GM12878 (cell line): Measurements from ENCODE around the gene SH2D7. TPM values are rescaled to one million over a fixed set of nuclear protein-coding genes. Genes with fewer than 3 reads are reported as not detected.
A peak's percentile ranks its signal among the peaks of the same experiment; 100 is the strongest.

Experiments used
- ATAC-seq: fragments of 200-7000 bp; cut with Tn5 transposase; 3 replicates; pipeline ENCODE4 v1.9.1; 2020; ENCODE audit warnings: mild to moderate bottlenecking, moderate library complexity
- BruUV-seq: library from RNA; stranded (reverse); fragments of 400-500 nt; replicated peaks from 2 replicates; lab custom pipeline; 2021; lab: Mats Ljungman, UMichigan
- CTCF ChIA-PET: fragments of 300-600 bp; sonication (Branson Sonifier 250); formaldehyde crosslinking; extraction: SDS; loops from one replicate; lab custom pipeline; 2021; ENCODE audit warnings: inconsistent platforms; lab: Yijun Ruan, JAX
- POLR2A ChIA-PET: fragments of 350-600 bp; formaldehyde crosslinking; extraction: SDS; loops from one replicate; lab custom pipeline; 2021; ENCODE audit warnings: inconsistent platforms; lab: Charles Lee
- RAD21 ChIA-PET: fragments of 300-600 bp; sonication (Branson Sonifier 250); formaldehyde crosslinking; loops from one replicate; lab custom pipeline; 2023; ENCODE audit warnings: antibody characterized with exemption; ENCODE audit not compliant: unreplicated experiment; lab: Charles Lee
- SMC1A ChIA-PET: fragments of 300-600 bp; sonication (Branson Sonifier 250); formaldehyde crosslinking; loops from one replicate; lab custom pipeline; 2023; ENCODE audit not compliant: unreplicated experiment, uncharacterized antibody; lab: Charles Lee
- DNase-seq: peaks from one replicate; pipeline ENCODE4 v3.0.0-alpha.2; 2011; ENCODE audit warnings: low read depth, low spot score
- FAIRE-seq: peaks from 3 replicates; lab custom pipeline; 2011; peaks lifted over from hg19 to GRCh38; lab: Jason Lieb, UNC
- H2AFZ ChIP-seq: 2 replicates; pipeline ENCODE4 v1.6.0; 2011; ENCODE audit warnings: low read depth, low read length, control low read depth; ENCODE audit not compliant: control insufficient read depth
- H3K27ac ChIP-seq: 2 replicates; pipeline ENCODE4 v1.5.1; 2011; ENCODE audit warnings: control low read depth; ENCODE audit not compliant: control insufficient read depth, insufficient read depth
- H3K27me3 ChIP-seq, 2 experiments: replicated peaks in 1 of 2; 2 replicates each; pipeline versions ENCODE4 v1.6.0 to v1.6.1; 2011; ENCODE audit warnings: low read length in 1 of 2; ENCODE audit not compliant: control insufficient read depth in 2 of 2, insufficient read depth in 2 of 2
- H3K36me3 ChIP-seq, 2 experiments: 2 replicates each; pipeline ENCODE4 v1.5.1; 2011; ENCODE audit warnings: low read length in 1 of 2; ENCODE audit not compliant: control insufficient read depth in 2 of 2, insufficient read depth in 2 of 2
- H3K4me1 ChIP-seq: 2 replicates; pipeline ENCODE4 v1.6.1; 2011; ENCODE audit warnings: mild to moderate bottlenecking, low read length, moderate library complexity, mixed read lengths; ENCODE audit not compliant: control insufficient read depth, insufficient read depth
- H3K4me2 ChIP-seq: 2 replicates; pipeline ENCODE4 v1.6.0; 2011; ENCODE audit warnings: control low read depth; ENCODE audit not compliant: control insufficient read depth, insufficient read depth
- H3K4me3 ChIP-seq: fragments of 200-600 bp; sonication (generic); 2 replicates; pipeline ENCODE4 v1.5.1; 2016
- H3K79me2 ChIP-seq: 2 replicates; pipeline ENCODE4 v1.6.0; 2011; ENCODE audit warnings: low read length; ENCODE audit not compliant: control insufficient read depth, insufficient read depth
- H3K9ac ChIP-seq: 2 replicates; pipeline ENCODE4 v1.8.0; 2011; ENCODE audit warnings: low read length, control low read depth, mixed read lengths; ENCODE audit not compliant: control insufficient read depth, insufficient read depth
- H3K9me3 ChIP-seq: replicated peaks from 3 replicates; pipeline ENCODE4 v1.5.1; 2011; ENCODE audit warnings: mild to moderate bottlenecking, low read length; ENCODE audit not compliant: control insufficient read depth, insufficient read depth
- H4K20me1 ChIP-seq: 2 replicates; pipeline ENCODE4 v1.6.0; 2011; ENCODE audit not compliant: control insufficient read depth, insufficient read depth
- EZH2 ChIP-seq: IDR thresholded peaks from 2 replicates; pipeline ENCODE4 v1.6.1; 2012; ENCODE audit warnings: low read depth, mild to moderate bottlenecking, control low read depth, inconsistent platforms, low read length, borderline replicate concordance; ENCODE audit not compliant: control insufficient read depth
- HDGF ChIP-seq: fragments of 450-650 bp; IDR thresholded peaks from 2 replicates; pipeline ENCODE4 v1.6.1; 2016; ENCODE audit warnings: antibody characterized with exemption
- POU2F2 ChIP-seq: IDR thresholded peaks from 3 replicates; pipeline ENCODE4 v1.6.1; 2011; ENCODE audit warnings: low read depth, mild to moderate bottlenecking, low read length, borderline replicate concordance
- RBBP5 ChIP-seq: fragments of 200-600 bp; sonication (generic); conservative IDR thresholded peaks from 2 replicates; pipeline ENCODE4 v1.6.1; 2016
- SPI1 ChIP-seq: IDR thresholded peaks from 2 replicates; pipeline ENCODE4 v1.6.1; 2011; ENCODE audit warnings: low read depth, mild to moderate bottlenecking, low read length, moderate library complexity, borderline replicate concordance; ENCODE audit not compliant: insufficient read depth
- TAF1 ChIP-seq: IDR thresholded peaks from 2 replicates; pipeline ENCODE4 v1.6.1; 2011; ENCODE audit warnings: mild to moderate bottlenecking, low read depth, low read length, borderline replicate concordance
- ZBTB11 ChIP-seq: fragments of 450-650 bp; formaldehyde crosslinking; IDR thresholded peaks from 2 replicates; pipeline ENCODE4 v1.5.0; 2022; ENCODE audit warnings: mild to moderate bottlenecking, missing genetic modification characterization
- ZNF217 ChIP-seq: fragments of 450-650 bp; IDR thresholded peaks from 2 replicates; pipeline ENCODE4 v1.6.1; 2017; ENCODE audit warnings: antibody characterized with exemption, mild to moderate bottlenecking
- WGBS: methylation state at CpG from one replicate; pipeline ENCODE4 v1.1.6; 2016; ENCODE audit warnings: low lambda C conversion rate; ENCODE audit not compliant: insufficient replicate concordance, insufficient coverage; ENCODE audit errors: missing lambda C conversion rate; 5-methylcytosine and 5-hydroxymethylcytosine counted together
- in situ Hi-C: fragments of 300-500 bp; cut with MboI; formaldehyde crosslinking; loops from 9 replicates; pipeline ENCODE4 v1.14.3; 2018; ENCODE audit warnings: mixed read lengths
- intact Hi-C: fragments of 100-400 bp; cut with micrococcal nuclease; formaldehyde crosslinking; loops from one replicate; pipeline ENCODE4 v1.14.2; 2022; ENCODE audit not compliant: unreplicated experiment
- polyA plus RNA-seq, 11 experiments: library from polyadenylated mRNA; depleted of rRNA in 4 of 11; unstranded in 6 of 11; stranded (reverse) in 5 of 11; fragments of >200 nt; fragmentation: Nextera tagmentation in 4 of 11; fragmentation: Illumina TruSeq in 1 of 11; extraction: Ambion mirVana in 4 of 11; extraction: Trizol in 1 of 11; gene quantifications; 1 replicate in 1 of 11; 2 replicates in 10 of 11; pipeline versions ENCODE4 v1.2.1 to v1.2.3, GENCODE V29; 2011 to 2016; ENCODE audit warnings: inconsistent platforms in 2 of 11, missing spikeins in 2 of 11, low read depth in 1 of 11
- total RNA-seq, 4 experiments: library from RNA; depleted of rRNA in 3 of 4; stranded (reverse); fragments of >200 nt in 3 of 4; fragmentation: Illumina TruSeq in 1 of 4; extraction: Trizol in 1 of 4; gene quantifications; 2 replicates each; pipeline versions ENCODE4 v1.2.1 to v1.2.3, GENCODE V29; 2013 to 2021

Gene SH2D7
- total and polyA plus RNA-seq, 10 of the 15 experiments (the other 5 are each of a cell fraction or from before 2014, with no cell fraction given) = 0.04 to 0.06 TPM; not detected in 8

DNA sequence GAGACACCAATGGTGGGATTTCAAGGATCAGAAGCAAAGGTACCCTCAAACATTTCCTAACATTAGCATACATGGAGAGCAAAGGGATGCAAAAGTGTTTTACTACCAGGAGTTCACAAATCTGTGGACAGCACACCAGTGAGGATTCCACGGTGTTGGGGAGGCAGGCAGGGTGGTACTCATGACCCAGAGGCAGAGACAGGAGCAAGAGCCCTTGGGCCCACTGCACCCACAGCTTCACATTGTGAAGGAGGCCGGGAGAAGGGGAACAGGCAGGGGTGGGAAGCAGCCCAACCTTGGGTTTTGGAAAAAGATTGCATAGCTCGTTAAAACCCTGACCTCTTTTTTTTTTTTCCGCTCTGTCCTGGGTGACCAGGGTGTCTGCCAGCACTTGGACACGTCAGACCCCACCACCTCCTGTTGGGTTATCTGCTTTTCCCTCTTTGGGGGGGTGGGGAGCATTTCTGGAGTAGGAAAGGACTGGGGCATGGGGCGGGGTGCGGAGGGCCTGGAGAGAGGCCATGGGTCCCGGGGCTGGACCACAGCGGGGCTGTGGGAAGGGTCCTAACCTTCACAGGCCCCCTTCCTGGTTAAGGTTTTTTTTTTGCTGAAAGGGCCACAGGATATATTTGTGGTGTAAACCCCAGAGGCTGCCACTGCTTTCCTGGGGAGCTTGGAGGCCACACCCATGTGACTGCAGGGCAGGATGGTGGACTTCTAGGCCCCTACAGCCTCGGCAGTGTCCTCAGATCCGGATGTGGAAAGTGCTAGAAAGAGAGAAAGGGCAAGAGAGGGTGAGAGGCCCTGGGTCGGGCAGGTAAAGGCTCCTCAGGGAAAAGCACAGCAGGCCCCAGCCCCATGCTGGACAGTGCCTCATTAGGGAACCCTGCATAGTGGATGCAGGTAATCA is 12.5 kb downstream of the SH2D7 start:
- Histone ChIP-seq H3K9ac (no peak overlapping the region), H3K36me3 (no peaks in the 10 kb centered on the region), H3K79me2 (no peaks in the 10 kb centered on the region), H3K9me3 (no peaks in the 10 kb centered on the region), H3K4me1 (peaks cover 29% of the 10 kb centered on the region), H3K27ac (peak overlapping the region; percentile 23; the same call in 1 of the 2 replicates), H4K20me1 (no peaks in the 10 kb centered on the region), H2AFZ (no peak overlapping the region), H3K27me3 (no peaks in the 10 kb centered on the region), H3K4me3 (no peak overlapping the region), H3K4me2 (no peak overlapping the region)
- ATAC-seq = no peak
- SMC1A ChIA-PET = interaction anchor here (0.9 to 13.4 kb wide), 9 partner anchors 8 to 145 kb away, joined by 3 to 184 read pairs (median 6); partner anchors contain the start of gene TBC1D2B
- BruUV-seq = no TSS peak
- intact Hi-C loops (loop anchor here (5.0 kb wide), 2 partner anchors 38 to 203 kb away; no protein-coding TSS in a partner anchor), in situ Hi-C loops (loop anchor here (5.0 kb wide), 1 partner anchor 138 kb away; no protein-coding TSS in a partner anchor)
- WGBS = 82% methylated on average over 12 of the region's 12 CpGs
- TF ChIP-seq EZH2 (no peak), SPI1 (no peak), ZBTB11 (no peak), ZNF217 (no peak), POU2F2 (no peak), RBBP5 (no peak), HDGF (no peak), TAF1 (no peak)
- POLR2A ChIA-PET = interaction anchor here (0.6 to 1.0 kb wide), 2 partner anchors 55 to 95 kb away, joined by 3 read pairs; no protein-coding TSS in a partner anchor
- CTCF ChIA-PET = interaction anchor here (0.9 to 14.0 kb wide), 9 partner anchors 32 to 333 kb away, joined by 3 to 327 read pairs (median 4); partner anchors contain the start of genes IREB2 and TBC1D2B
- RAD21 ChIA-PET = interaction anchor here (0.7 to 10.3 kb wide), 15 partner anchors 14 to 146 kb away, joined by 3 to 157 read pairs (median 6); no protein-coding TSS in a partner anchor
- DNase-seq = no peak
- no peak for FAIRE-seq
